ENCODE measurements around the gene HERC5.
"Not testable (repeated sequence)": the region's sequence is repeated elsewhere in the genome, so short reads cannot be mapped to it uniquely, and the experiment has no call there.

The HERC5 gene

GRCh38 chr4:88539322-88540068 is 82.6 kb downstream of the HERC5 start:
- DNase-seq = peak in 41 of 42 donors; percentile 19 to 85 (median 60)
- intact Hi-C loops (cut with DNase I) = not testable (repeated sequence)

GRCh38 chr4:88549815-88550214 is 92.9 kb downstream of the HERC5 start:
- DNase-seq = no peak
- intact Hi-C loops (cut with DNase I) = no loop called here

Measured in head of caudate nucleus (tissue), 42 donors.